Peyer's patch (tissue), 4 donors: ENCODE data around the gene TMEM198.

Experiments
- POLR2A ChIP-seq, 2 donors: fragments of 450-650 bp; IDR thresholded peaks; one replicate each; pipeline ENCODE4 v1.5.1; 2017; ENCODE audit warnings: antibody characterized with exemption in 2 of 2, mild to moderate bottlenecking in 2 of 2, moderate library complexity in 2 of 2
- TF ChIP-seq, protein P1 (sequence below), 6 experiments: fragments of 450-650 bp in 4 of 6; fragments of 200-600 bp in 2 of 6; sonication (generic) in 1 of 6; IDR thresholded peaks; one replicate each; pipeline ENCODE4 v1.5.1; 2017 to 2019; ENCODE audit warnings: antibody characterized with exemption in 6 of 6, mild to moderate bottlenecking in 3 of 6, moderate library complexity in 1 of 6

GRCh38 chr2:219567131-219567530, 23.3 kb downstream of the TMEM198 start:
- TF ChIP-seq, protein P1, sequence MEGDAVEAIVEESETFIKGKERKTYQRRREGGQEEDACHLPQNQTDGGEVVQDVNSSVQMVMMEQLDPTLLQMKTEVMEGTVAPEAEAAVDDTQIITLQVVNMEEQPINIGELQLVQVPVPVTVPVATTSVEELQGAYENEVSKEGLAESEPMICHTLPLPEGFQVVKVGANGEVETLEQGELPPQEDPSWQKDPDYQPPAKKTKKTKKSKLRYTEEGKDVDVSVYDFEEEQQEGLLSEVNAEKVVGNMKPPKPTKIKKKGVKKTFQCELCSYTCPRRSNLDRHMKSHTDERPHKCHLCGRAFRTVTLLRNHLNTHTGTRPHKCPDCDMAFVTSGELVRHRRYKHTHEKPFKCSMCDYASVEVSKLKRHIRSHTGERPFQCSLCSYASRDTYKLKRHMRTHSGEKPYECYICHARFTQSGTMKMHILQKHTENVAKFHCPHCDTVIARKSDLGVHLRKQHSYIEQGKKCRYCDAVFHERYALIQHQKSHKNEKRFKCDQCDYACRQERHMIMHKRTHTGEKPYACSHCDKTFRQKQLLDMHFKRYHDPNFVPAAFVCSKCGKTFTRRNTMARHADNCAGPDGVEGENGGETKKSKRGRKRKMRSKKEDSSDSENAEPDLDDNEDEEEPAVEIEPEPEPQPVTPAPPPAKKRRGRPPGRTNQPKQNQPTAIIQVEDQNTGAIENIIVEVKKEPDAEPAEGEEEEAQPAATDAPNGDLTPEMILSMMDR (IDR thresholded peaks at IDR 0.05), result no peak
- no peak for TF ChIP-seq POLR2A (IDR thresholded peaks at IDR 0.05)
